Heart right ventricle (tissue), 16 donors: ENCODE results near the gene MSL2. TPM values are rescaled to one million over a fixed set of nuclear protein-coding genes. Genes with fewer than 3 reads are reported as not detected.
"Not testable (repeated sequence)": the region's sequence is repeated elsewhere in the genome, so short reads cannot be mapped to it uniquely, and the experiment has no call there.

Source experiments
- ATAC-seq, 8 donors: fragments of 200-7000 bp; cut with Tn5 transposase; one replicate each; pipeline ENCODE4 v1.9.1; 2020; ENCODE audit warnings: mild to moderate bottlenecking in 8 of 8, moderate library complexity in 8 of 8, moderate number of reproducible peaks in 1 of 8
- DNase-seq, 2 donors: peaks; one replicate each; pipeline ENCODE4 v3.0.0-alpha.2; 2020
- H3K27ac ChIP-seq, 10 donors: fragments of 200-600 bp; sonication (generic) in 2 of 10; one replicate each; pipeline versions ENCODE4 v1.5.0 to v1.8.0; 2020 to 2022; ENCODE audit warnings: mild to moderate bottlenecking in 3 of 10
- H3K27me3 ChIP-seq, 7 donors: fragments of 200-600 bp; one replicate each; pipeline ENCODE4 v1.8.0; 2021 to 2022; ENCODE audit warnings: mild to moderate bottlenecking in 2 of 7
- H3K36me3 ChIP-seq, 9 donors: fragments of 200-600 bp; sonication (generic) in 1 of 9; one replicate each; pipeline versions ENCODE4 v1.5.0 to v1.8.0; 2020 to 2022; ENCODE audit warnings: mild to moderate bottlenecking in 2 of 9
- H3K4me1 ChIP-seq, 9 donors: fragments of 200-600 bp; sonication (generic) in 1 of 9; one replicate each; pipeline versions ENCODE4 v1.5.0 to v1.8.0; 2020 to 2022; ENCODE audit warnings: mild to moderate bottlenecking in 4 of 9
- H3K4me3 ChIP-seq, 10 donors: fragments of 200-600 bp; sonication (generic) in 2 of 10; one replicate each; pipeline versions ENCODE4 v1.5.0 to v1.8.0; 2020 to 2022; ENCODE audit warnings: mild to moderate bottlenecking in 7 of 10, moderate library complexity in 2 of 10
- H3K9me3 ChIP-seq, 11 donors: fragments of 200-600 bp in 10 of 11; sonication (generic) in 2 of 11; one replicate each; pipeline versions ENCODE4 v1.5.0 to v1.8.0; 2013 to 2022; ENCODE audit warnings: mild to moderate bottlenecking in 2 of 11, control low read depth in 1 of 11, moderate library complexity in 1 of 11
- CTCF ChIP-seq, 9 donors: fragments of 200-600 bp; sonication (generic) in 2 of 9; IDR thresholded peaks; one replicate each; pipeline versions ENCODE4 v1.5.0 to v1.8.0; 2021 to 2022; ENCODE audit warnings: antibody characterized with exemption in 9 of 9, mild to moderate bottlenecking in 5 of 9, moderate library complexity in 1 of 9
- WGBS, 2 donors: extraction: QIAGEN DNeasy Blood & Tissue Kit; methylation state at CpG; one replicate each; pipeline ENCODE4 v1.1.7; 2013; ENCODE audit warnings: inconsistent platforms in 1 of 2; 5-methylcytosine and 5-hydroxymethylcytosine counted together
- intact Hi-C, 10 donors: fragments of 100-400 bp; cut with DNase I; formaldehyde crosslinking; loops; one replicate each; pipeline versions ENCODE4 v1.11.1 to v1.14.2; 2022
- polyA plus RNA-seq, 2 donors: library from polyadenylated mRNA; stranded (reverse); fragments of 200-250 nt; gene quantifications; one replicate each; pipeline ENCODE4 v1.2.3, GENCODE V29; 2013
- total RNA-seq, 10 donors: library from RNA; stranded (reverse); fragmentation: NEBNext Ultra II Directional in 3 of 10; extraction: Animal tissue kit (Norgen Biotek cat#: 25700) in 3 of 10; gene quantifications; one replicate each; pipeline versions ENCODE4 v1.2.1 to v1.2.4, GENCODE V29; 2021 to 2023
- donor health status: Arrhythmogenic right ventricular cardiomyopathy.
- donor health status: ischemic (EF 13 %, LVEDD 7.1; RV severe dilation, severe dysfunction).
- donor health status: healthy with polysubstance abuse.
- donor health status: DM: no; HTN: yes; CAD: no.
- donor health status: DM: no; HTN: no; CAD: no.
- donor health status: ischemic (EF 25% LVEDD 6.9; RV normal size, moderate dysfunction).
- donor health status: ischemic (EF 25% LVEDD 5.7; RV mildly dilated, moderate dysfunction).
- donor health status: healthy.
- donor health status: DM: yes; HTN: yes; CAD: no.
- donor health status: Ischemic cardiomyopathy.
- donor health status: ischemic (EF 35%, LVEDD 5.7; RV mildly dilated, moderate dysfunction).
- donor health status: nonischemic (EF 11% LVEDD 7.7; RV severe dilation, severe dysfunction).
- donor health status: DM: yes; HTN: yes; CAD: no.
- donor health status: PGD.
- donor health status: ischemic (EF 29% LVEDD 5.4; RV normal size, mild dysfunction).
- donor health status: nonischemic (EF 23%, LVEDD 6.1; RV moderate dilation, normal function).

MSL2 gene
- total and polyA plus RNA-seq, 12 donors: 3.8 to 25.2 (median 20.1) TPM

GRCh38 chr3:136211547-136211946 lies 15.4 kb upstream of the MSL2 start:
- no peak overlapping the region for H3K27ac ChIP-seq
- H3K9me3 ChIP-seq: no peaks in the 10 kb centered on the region
- DNase-seq (no peak), ATAC-seq (no peak)
- no peak for TF ChIP-seq CTCF (IDR thresholded peaks at IDR 0.05)
- 75 to 89% methylated on average over 2 of the region's 2 CpGs for WGBS, 2 donors
- H3K36me3 ChIP-seq: no peaks in the 10 kb centered on the region
- no peaks in the 10 kb centered on the region for H3K4me1 ChIP-seq
- intact Hi-C loops: no loop called here
- no peak overlapping the region for H3K4me3 ChIP-seq
- peaks cover 0 to 5% (median 0%) of the 10 kb centered on the region in 7 donors for H3K27me3 ChIP-seq

- TF ChIP-seq CTCF (IDR thresholded peaks at IDR 0.05): no peak
- Histone ChIP-seq H3K36me3 (no peaks in the 10 kb centered on the region), H3K4me3 (no peak overlapping the region), H3K27ac (no peak overlapping the region), H3K27me3 (peaks cover 0 to 6% (median 0%) of the 10 kb centered on the region in 7 donors), H3K9me3 (no peaks in the 10 kb centered on the region), H3K4me1 (no peaks in the 10 kb centered on the region)
- intact Hi-C loops: no loop called here
- ATAC-seq (no peak), DNase-seq (no peak)
Observed at GRCh38 chr3:136209921-136210320, 13.8 kb upstream of the MSL2 start.

- no peak overlapping the region for H3K27ac ChIP-seq
- intact Hi-C loops: no loop called here
- 71 to 75% methylated on average over 4 of the region's 4 CpGs for WGBS, 2 donors
Observed at GRCh38 chr3:136207489-136208115, 11.5 kb upstream of the MSL2 start.

GRCh38 chr3:136199219-136199618 lies 3.1 kb upstream of the MSL2 start:
- not testable (repeated sequence) for ATAC-seq, H3K27me3 ChIP-seq, DNase-seq, H3K27ac ChIP-seq, H3K4me3 ChIP-seq, H3K36me3 ChIP-seq, H3K9me3 ChIP-seq
- intact Hi-C loops: loop anchor here in 6 of 10 donors (5.0 to 10.0 kb wide), 6 partner anchors 48 to 553 kb away; partner anchors contain the start of genes STAG1 (in 2 of the 6) and PPP2R3A (in 1 of the 6)
- 95 to 99% methylated on average over 5 of the region's 5 CpGs for WGBS, 2 donors
- peaks cover 3 to 16% (median 13%) of the 10 kb centered on the region in 9 donors for H3K4me1 ChIP-seq

More at GRCh38 chr3:136207489-136208115, 11.5 kb upstream of the MSL2 start:
- Histone ChIP-seq H3K4me3 (no peak overlapping the region), H3K9me3 (no peaks in the 10 kb centered on the region), H3K4me1 (no peaks in the 10 kb centered on the region), H3K36me3 (no peaks in the 10 kb centered on the region), H3K27me3 (peaks cover 0 to 6% (median 0%) of the 10 kb centered on the region in 7 donors)
- TF ChIP-seq CTCF (IDR thresholded peaks at IDR 0.05): no peak
- DNase-seq: no peak
- ATAC-seq: no peak

- not testable (repeated sequence) for H3K36me3 ChIP-seq, DNase-seq, ATAC-seq, H3K4me3 ChIP-seq, H3K9me3 ChIP-seq, H3K27me3 ChIP-seq
- intact Hi-C loops: loop anchor here in 6 of 10 donors (5.0 to 10.0 kb wide), 6 partner anchors 49 to 554 kb away; partner anchors contain the start of genes STAG1 (in 2 of the 6) and PPP2R3A (in 1 of the 6)
- 98 to 99% methylated on average over 10 of the region's 10 CpGs for WGBS, 2 donors
- Histone ChIP-seq H3K27ac (peak overlapping the region in 7 of 10 donors; percentile 98 to 100 (median 100)), H3K4me1 (peaks cover 3 to 20% (median 14%) of the 10 kb centered on the region in 9 donors)
Observed at GRCh38 chr3:136198462-136199078, 2.4 kb upstream of the MSL2 start.
